K562 (cell line): ENCODE data around the gene NDST4. TPM values are rescaled to one million over a fixed set of nuclear protein-coding genes. Genes with fewer than 3 reads are reported as not detected.

Source experiments
- ATAC-seq: fragments of 200-7000 bp; cut with Tn5 transposase; 3 replicates; pipeline ENCODE4 v1.9.1; 2020; ENCODE audit warnings: moderate library complexity
- BruUV-seq: library from RNA; stranded (reverse); fragments of 400-500 nt; replicated peaks from 2 replicates; lab custom pipeline; 2021; lab: Mats Ljungman, UMichigan
- CTCF ChIA-PET: fragments of 300-600 bp; formaldehyde crosslinking; extraction: SDS; loops from one replicate; lab custom pipeline; 2021; ENCODE audit warnings: low intra/inter-chr PET ratio; lab: Yijun Ruan, JAX
- POLR2A ChIA-PET: fragments of 300-600, 350-650 bp; sonication (Branson Sonifier 250); formaldehyde crosslinking; extraction: SDS; loops from one replicate; lab custom pipeline; 2021; ENCODE audit warnings: antibody characterized with exemption, inconsistent platforms; lab: Yijun Ruan, JAX
- DNase-seq, 4 experiments: peaks; one replicate each; pipeline versions ENCODE4 v3.0.0 to v3.0.0-alpha.2; 2011 to 2018; ENCODE audit warnings: low spot score in 3 of 4, mixed read lengths in 3 of 4; ENCODE audit errors: extremely low read depth in 1 of 4
- FAIRE-seq: peaks from 2 replicates; lab custom pipeline; 2011; peaks lifted over from hg19 to GRCh38; lab: Jason Lieb, UNC
- H2AFZ ChIP-seq: 2 replicates; pipeline ENCODE4 v1.6.0; 2011; ENCODE audit warnings: low read depth, low read length, control low read depth, inconsistent platforms
- H3K27ac ChIP-seq: fragments of 200-600 bp; 3 replicates; pipeline ENCODE4 v1.8.0; 2011; ENCODE audit warnings: low read depth, mild to moderate bottlenecking, control low read depth, inconsistent platforms, low read length, moderate library complexity, mixed read lengths; ENCODE audit errors: extremely low read depth
- H3K27me3 ChIP-seq, 2 experiments: fragments of 300-600 bp in 1 of 2; 2 replicates in 1 of 2; 3 replicates in 1 of 2; pipeline versions ENCODE4 v1.6.0 to v1.8.0; 2011; ENCODE audit warnings: inconsistent platforms in 2 of 2, low read length in 2 of 2, mild to moderate bottlenecking in 1 of 2, mixed read lengths in 1 of 2, moderate library complexity in 1 of 2; ENCODE audit not compliant: control insufficient read depth in 2 of 2, insufficient read depth in 2 of 2
- H3K36me3 ChIP-seq: fragments of 300-600 bp; 3 replicates; pipeline ENCODE4 v1.8.0; 2011; ENCODE audit warnings: mild to moderate bottlenecking, low read length, inconsistent platforms; ENCODE audit not compliant: control insufficient read depth, insufficient read depth
- H3K4me1 ChIP-seq, 2 experiments: fragments of 200-600 bp in 1 of 2; replicated peaks in 1 of 2; 2 replicates in 1 of 2; 3 replicates in 1 of 2; pipeline versions ENCODE4 v1.5.1 to v1.8.0; 2011; ENCODE audit warnings: inconsistent platforms in 2 of 2, low read length in 2 of 2, mild to moderate bottlenecking in 1 of 2, mixed read lengths in 1 of 2, moderate library complexity in 1 of 2; ENCODE audit not compliant: control insufficient read depth in 2 of 2, insufficient read depth in 2 of 2
- H3K4me2 ChIP-seq: 2 replicates; pipeline ENCODE4 v1.6.1; 2011; ENCODE audit warnings: low read length, control low read depth, inconsistent platforms, mixed read lengths; ENCODE audit not compliant: insufficient read depth
- H3K4me3 ChIP-seq: fragments of 200-600 bp; sonication (generic), shearing (Covaris generic); 2 replicates; pipeline ENCODE4 v1.5.1; 2016; ENCODE audit warnings: control low read depth, inconsistent platforms
- H3K79me2 ChIP-seq: fragments of 200-600 bp; 3 replicates; pipeline ENCODE4 v1.8.0; 2011; ENCODE audit warnings: low read length, inconsistent platforms; ENCODE audit not compliant: control insufficient read depth, insufficient read depth
- H3K9ac ChIP-seq, 2 experiments: 2 replicates each; pipeline versions ENCODE4 v1.6.0 to v1.6.1; 2011; ENCODE audit warnings: low read depth in 2 of 2, low read length in 2 of 2, control low read depth in 1 of 2, inconsistent platforms in 1 of 2, mild to moderate bottlenecking in 1 of 2, mixed read lengths in 1 of 2; ENCODE audit not compliant: insufficient read depth in 1 of 2
- H3K9me1 ChIP-seq: one replicate; pipeline ENCODE4 v1.6.0; 2011; ENCODE audit warnings: inconsistent platforms, mild to moderate bottlenecking, low read length, moderate library complexity; ENCODE audit not compliant: control insufficient read depth, insufficient read depth
- H3K9me3 ChIP-seq: replicated peaks from 2 replicates; pipeline ENCODE4 v1.5.1; 2011; ENCODE audit warnings: low read depth, low read length, inconsistent platforms; ENCODE audit not compliant: control insufficient read depth, insufficient read depth
- H4K20me1 ChIP-seq: replicated peaks from 2 replicates; pipeline ENCODE4 v1.6.1; 2011; ENCODE audit warnings: low read length, inconsistent platforms, mixed read lengths; ENCODE audit not compliant: control insufficient read depth, insufficient read depth
- ASH1L ChIP-seq: fragments of 450-650 bp; IDR thresholded peaks from 2 replicates; pipeline ENCODE4 v1.6.1; 2018; ENCODE audit warnings: borderline replicate concordance, mild to moderate bottlenecking, low read depth; ENCODE audit not compliant: partially characterized antibody
- CUX1 ChIP-seq: fragments of 200-800 bp; sonication (Bioruptor generic); IDR thresholded peaks from 2 replicates; pipeline ENCODE4 v1.6.1; 2016; ENCODE audit warnings: missing genetic modification characterization, missing compliant biosample characterization
- DNMT1 ChIP-seq: fragments of 450-650 bp; IDR thresholded peaks from 2 replicates; pipeline ENCODE4 v1.6.1; 2016; ENCODE audit warnings: antibody characterized with exemption, mild to moderate bottlenecking
- GABPA ChIP-seq: fragments of 200-800 bp; sonication (Bioruptor generic); conservative IDR thresholded peaks from 2 replicates; pipeline ENCODE4 v1.6.1; 2016; ENCODE audit warnings: low read depth, missing genetic modification characterization, missing compliant biosample characterization
- GABPB2 ChIP-seq: fragments of 250-450 bp; sonication (Bioruptor Pico); conservative IDR thresholded peaks from 2 replicates; pipeline ENCODE4 v1.5.1; 2021; ENCODE audit warnings: mild to moderate bottlenecking
- GATA2 ChIP-seq: sonication (generic); formaldehyde crosslinking; IDR thresholded peaks from 2 replicates; pipeline ENCODE4 v1.4.0; 2020; ENCODE audit warnings: mild to moderate bottlenecking, missing genetic modification reagents
- HNRNPK ChIP-seq: fragments of 200-400 bp; formaldehyde crosslinking; IDR thresholded peaks from one replicate; pipeline ENCODE4 v1.6.1; 2018; ENCODE audit warnings: mild to moderate bottlenecking, low read depth, low read length; ENCODE audit not compliant: poor library complexity, severe bottlenecking
- HOXB6 ChIP-seq: fragments of 250-450 bp; sonication (Bioruptor Pico); IDR thresholded peaks from 2 replicates; pipeline ENCODE4 v1.5.1; 2022; ENCODE audit warnings: mild to moderate bottlenecking, borderline replicate concordance
- MITF ChIP-seq: IDR thresholded peaks from 2 replicates; pipeline ENCODE4 v1.6.1; 2014; ENCODE audit warnings: antibody characterized with exemption
- PPARD ChIP-seq: fragments of 250-450 bp; sonication (Bioruptor Pico); IDR thresholded peaks from 2 replicates; pipeline ENCODE4 v1.8.0; 2022; ENCODE audit warnings: inconsistent platforms, mild to moderate bottlenecking, moderate library complexity
- PURB ChIP-seq: sonication (generic); formaldehyde crosslinking; IDR thresholded peaks from 2 replicates; pipeline ENCODE4 v1.9.0; 2021; ENCODE audit warnings: low read depth, mild to moderate bottlenecking, missing genetic modification reagents
- PYGO2 ChIP-seq: fragments of 450-650 bp; IDR thresholded peaks from 2 replicates; pipeline ENCODE4 v1.6.1; 2016; ENCODE audit warnings: mild to moderate bottlenecking, missing genetic modification characterization, moderate library complexity, missing compliant biosample characterization
- RBM39 ChIP-seq: fragments of 200-400 bp; formaldehyde crosslinking; optimal IDR thresholded peaks from 2 replicates; pipeline ENCODE3; 2018; ENCODE audit warnings: low read depth, low read length
- SP2 ChIP-seq: IDR thresholded peaks from 2 replicates; pipeline ENCODE4 v1.6.1; 2011; ENCODE audit warnings: mild to moderate bottlenecking, low read depth, low read length, moderate library complexity; ENCODE audit not compliant: poor library complexity, severe bottlenecking; ENCODE audit errors: extremely low read depth
- SPI1 ChIP-seq: IDR thresholded peaks from 2 replicates; pipeline ENCODE4 v1.6.1; 2011; ENCODE audit warnings: low read depth, low read length, control low read depth, borderline replicate concordance
- TBL1XR1 ChIP-seq, 2 experiments: IDR thresholded peaks; 2 replicates each; pipeline ENCODE4 v1.6.1; 2012; ENCODE audit warnings: improper control_type of control experiment in 2 of 2, low read length in 2 of 2, mild to moderate bottlenecking in 1 of 2
- WGBS: fragments of 100-300 bp; shearing (Covaris generic); methylation state at CpG from one replicate; pipeline ENCODE4 v1.1.6; 2016; ENCODE audit warnings: low coverage, mixed read lengths; ENCODE audit not compliant: insufficient coverage; ENCODE audit errors: missing lambda C conversion rate; 5-methylcytosine and 5-hydroxymethylcytosine counted together
- in situ Hi-C: fragments of 300-500 bp; cut with MboI; formaldehyde crosslinking; loops from 4 replicates; pipeline ENCODE4 v1.15.0; 2018; ENCODE audit warnings: inconsistent platforms, mixed read lengths
- intact Hi-C: fragments of 100-400 bp; cut with micrococcal nuclease; formaldehyde crosslinking; loops from 2 replicates; pipeline ENCODE4 v1.14.2; 2022
- polyA plus RNA-seq, 8 experiments: library from polyadenylated mRNA; depleted of rRNA in 4 of 8; stranded (reverse) in 5 of 8; unstranded in 3 of 8; fragments of >200 nt; fragmentation: Nextera tagmentation in 2 of 8; fragmentation: Illumina TruSeq in 1 of 8; extraction: Ambion mirVana in 2 of 8; extraction: Trizol in 1 of 8; gene quantifications; 2 replicates each; pipeline versions ENCODE4 v1.2.1 to v1.2.3, GENCODE V29; 2011 to 2014; ENCODE audit warnings: inconsistent platforms in 1 of 8, missing spikeins in 1 of 8
- total RNA-seq, 7 experiments: library from RNA; depleted of rRNA in 6 of 7; stranded (reverse); fragments of >200 nt in 6 of 7; fragmentation: Illumina TruSeq in 2 of 7; extraction: Trizol in 2 of 7; gene quantifications; 2 replicates each; pipeline versions ENCODE4 v1.2.1 to v1.2.3, GENCODE V29; 2011 to 2021; ENCODE audit warnings: low replicate concordance in 1 of 7
- TF ChIP-seq, protein P1 (sequence below), 2 experiments: fragments of 450-650 bp in 1 of 2; sonication (generic) in 1 of 2; formaldehyde crosslinking; conservative IDR thresholded peaks; 2 replicates each; pipeline versions ENCODE4 v1.4.0 to v1.8.1; 2020 to 2022; ENCODE audit warnings: mild to moderate bottlenecking in 1 of 2, missing genetic modification reagents in 1 of 2

NDST4 gene
- total and polyA plus RNA-seq, 9 of the 15 experiments (the other 6 are each of a cell fraction or from before 2014, with no cell fraction given): not detected

- no TSS peak for BruUV-seq
- CTCF ChIA-PET: no interaction called here
- no peaks in the 10 kb centered on the region for H3K36me3 ChIP-seq
- FAIRE-seq (no peak), DNase-seq (no peak), ATAC-seq (no peak)
- no peaks in the 10 kb centered on the region for H3K9me1 ChIP-seq
- POLR2A ChIA-PET: no interaction called here
- no peak overlapping the region for H3K27ac ChIP-seq
- no peaks in the 10 kb centered on the region for H3K9me3 ChIP-seq
- no peaks in the 10 kb centered on the region for H4K20me1 ChIP-seq
- H3K27me3 ChIP-seq: no peaks in the 10 kb centered on the region
- WGBS: 2% methylated on average over 7 of the region's 7 CpGs
- no peak overlapping the region for H2AFZ ChIP-seq
- TF ChIP-seq HNRNPK: no peak
- no peak for TF ChIP-seq PYGO2 (tag)
- TF ChIP-seq TBL1XR1 (IDR thresholded peaks at IDR 0.05; ENCODE audit: low read length in 2 of 2): no peak
- no peak for TF ChIP-seq CUX1
- TF ChIP-seq PURB: no peak
- no peak for TF ChIP-seq DNMT1
- no peak for TF ChIP-seq MITF
- TF ChIP-seq ASH1L: no peak
- no peak for TF ChIP-seq GABPA (tag)
- TF ChIP-seq, protein P1, sequence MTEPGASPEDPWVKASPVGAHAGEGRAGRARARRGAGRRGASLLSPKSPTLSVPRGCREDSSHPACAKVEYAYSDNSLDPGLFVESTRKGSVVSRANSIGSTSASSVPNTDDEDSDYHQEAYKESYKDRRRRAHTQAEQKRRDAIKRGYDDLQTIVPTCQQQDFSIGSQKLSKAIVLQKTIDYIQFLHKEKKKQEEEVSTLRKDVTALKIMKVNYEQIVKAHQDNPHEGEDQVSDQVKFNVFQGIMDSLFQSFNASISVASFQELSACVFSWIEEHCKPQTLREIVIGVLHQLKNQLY (CRISPR knock-in tag; conservative IDR thresholded peaks at IDR 0.05): no peak
- TF ChIP-seq GATA2 (CRISPR knock-in tag): no peak
- TF ChIP-seq RBM39: no peak
- TF ChIP-seq HOXB6 (CRISPR knock-in tag): no peak
- TF ChIP-seq GABPB2 (CRISPR knock-in tag): no peak
- TF ChIP-seq SP2: no peak
- TF ChIP-seq SPI1: no peak
- no peak for TF ChIP-seq PPARD
- H3K4me2 ChIP-seq: no peak overlapping the region
- H3K4me1 ChIP-seq: no peaks in the 10 kb centered on the region
- no peak overlapping the region for H3K9ac ChIP-seq
- intact Hi-C loops (no loop called here), in situ Hi-C loops (no loop called here)
- no peaks in the 10 kb centered on the region for H3K79me2 ChIP-seq
- H3K4me3 ChIP-seq: no peak overlapping the region
These were observed 35.7 kb upstream of the NDST4 start for GRCh38 chr4:115149106-115149505.
